GM12878 (cell line): ENCODE results near the gene TMEM132D. TPM values are rescaled to one million over a fixed set of nuclear protein-coding genes. Genes with fewer than 3 reads are reported as not detected.

ENCODE experiments used
- BRCA1 ChIP-seq: IDR thresholded peaks from 2 replicates; pipeline ENCODE4 v1.6.1; 2011; ENCODE audit warnings: low read depth, low read length, improper control_type of control experiment
- JUND ChIP-seq: IDR thresholded peaks from 2 replicates; pipeline ENCODE4 v1.6.1; 2012; ENCODE audit warnings: low read depth, mild to moderate bottlenecking, low read length, improper control_type of control experiment, moderate library complexity
- PML ChIP-seq: IDR thresholded peaks from 2 replicates; pipeline ENCODE4 v1.6.1; 2012; ENCODE audit warnings: low read length, inconsistent platforms
- RELA ChIP-seq: fragments of 450-650 bp; IDR thresholded peaks from 2 replicates; pipeline ENCODE4 v1.8.0; 2014; ENCODE audit warnings: borderline replicate concordance; ENCODE audit not compliant: partially characterized antibody
- ZNF217 ChIP-seq: fragments of 450-650 bp; IDR thresholded peaks from 2 replicates; pipeline ENCODE4 v1.6.1; 2017; ENCODE audit warnings: antibody characterized with exemption, mild to moderate bottlenecking
- ZNF622 ChIP-seq: fragments of 450-650 bp; IDR thresholded peaks from 2 replicates; pipeline ENCODE4 v1.6.1; 2017; ENCODE audit warnings: mild to moderate bottlenecking, inconsistent platforms
- ZNF687 ChIP-seq: fragments of 450-650 bp; IDR thresholded peaks from 2 replicates; pipeline ENCODE4 v1.6.1; 2017; ENCODE audit warnings: mild to moderate bottlenecking, moderate library complexity
- polyA plus RNA-seq, 11 experiments: library from polyadenylated mRNA; depleted of rRNA in 4 of 11; unstranded in 6 of 11; stranded (reverse) in 5 of 11; fragments of >200 nt; fragmentation: Nextera tagmentation in 4 of 11; fragmentation: Illumina TruSeq in 1 of 11; extraction: Ambion mirVana in 4 of 11; extraction: Trizol in 1 of 11; gene quantifications; 1 replicate in 1 of 11; 2 replicates in 10 of 11; pipeline versions ENCODE4 v1.2.1 to v1.2.3, GENCODE V29; 2011 to 2016; ENCODE audit warnings: inconsistent platforms in 2 of 11, missing spikeins in 2 of 11, low read depth in 1 of 11
- total RNA-seq, 4 experiments: library from RNA; depleted of rRNA in 3 of 4; stranded (reverse); fragments of >200 nt in 3 of 4; fragmentation: Illumina TruSeq in 1 of 4; extraction: Trizol in 1 of 4; gene quantifications; 2 replicates each; pipeline versions ENCODE4 v1.2.1 to v1.2.3, GENCODE V29; 2013 to 2021
- TF ChIP-seq, protein P1 (sequence below): IDR thresholded peaks from 2 replicates; pipeline ENCODE4 v1.6.1; 2012; ENCODE audit warnings: improper control_type of control experiment, low read depth, low read length; ENCODE audit not compliant: insufficient replicate concordance

The TMEM132D gene
- total and polyA plus RNA-seq, 10 of the 15 experiments (the other 5 are each of a cell fraction or from before 2014, with no cell fraction given), result under 0.01 to 0.12 (median 0.02) TPM; not detected in 3

- no peak for TF ChIP-seq ZNF687
- no peak for TF ChIP-seq ZNF622
- no peak for TF ChIP-seq ZNF217
- TF ChIP-seq, protein P1, sequence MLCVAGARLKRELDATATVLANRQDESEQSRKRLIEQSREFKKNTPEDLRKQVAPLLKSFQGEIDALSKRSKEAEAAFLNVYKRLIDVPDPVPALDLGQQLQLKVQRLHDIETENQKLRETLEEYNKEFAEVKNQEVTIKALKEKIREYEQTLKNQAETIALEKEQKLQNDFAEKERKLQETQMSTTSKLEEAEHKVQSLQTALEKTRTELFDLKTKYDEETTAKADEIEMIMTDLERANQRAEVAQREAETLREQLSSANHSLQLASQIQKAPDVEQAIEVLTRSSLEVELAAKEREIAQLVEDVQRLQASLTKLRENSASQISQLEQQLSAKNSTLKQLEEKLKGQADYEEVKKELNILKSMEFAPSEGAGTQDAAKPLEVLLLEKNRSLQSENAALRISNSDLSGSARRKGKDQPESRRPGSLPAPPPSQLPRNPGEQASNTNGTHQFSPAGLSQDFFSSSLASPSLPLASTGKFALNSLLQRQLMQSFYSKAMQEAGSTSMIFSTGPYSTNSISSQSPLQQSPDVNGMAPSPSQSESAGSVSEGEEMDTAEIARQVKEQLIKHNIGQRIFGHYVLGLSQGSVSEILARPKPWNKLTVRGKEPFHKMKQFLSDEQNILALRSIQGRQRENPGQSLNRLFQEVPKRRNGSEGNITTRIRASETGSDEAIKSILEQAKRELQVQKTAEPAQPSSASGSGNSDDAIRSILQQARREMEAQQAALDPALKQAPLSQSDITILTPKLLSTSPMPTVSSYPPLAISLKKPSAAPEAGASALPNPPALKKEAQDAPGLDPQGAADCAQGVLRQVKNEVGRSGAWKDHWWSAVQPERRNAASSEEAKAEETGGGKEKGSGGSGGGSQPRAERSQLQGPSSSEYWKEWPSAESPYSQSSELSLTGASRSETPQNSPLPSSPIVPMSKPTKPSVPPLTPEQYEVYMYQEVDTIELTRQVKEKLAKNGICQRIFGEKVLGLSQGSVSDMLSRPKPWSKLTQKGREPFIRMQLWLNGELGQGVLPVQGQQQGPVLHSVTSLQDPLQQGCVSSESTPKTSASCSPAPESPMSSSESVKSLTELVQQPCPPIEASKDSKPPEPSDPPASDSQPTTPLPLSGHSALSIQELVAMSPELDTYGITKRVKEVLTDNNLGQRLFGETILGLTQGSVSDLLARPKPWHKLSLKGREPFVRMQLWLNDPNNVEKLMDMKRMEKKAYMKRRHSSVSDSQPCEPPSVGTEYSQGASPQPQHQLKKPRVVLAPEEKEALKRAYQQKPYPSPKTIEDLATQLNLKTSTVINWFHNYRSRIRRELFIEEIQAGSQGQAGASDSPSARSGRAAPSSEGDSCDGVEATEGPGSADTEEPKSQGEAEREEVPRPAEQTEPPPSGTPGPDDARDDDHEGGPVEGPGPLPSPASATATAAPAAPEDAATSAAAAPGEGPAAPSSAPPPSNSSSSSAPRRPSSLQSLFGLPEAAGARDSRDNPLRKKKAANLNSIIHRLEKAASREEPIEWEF, result no peak
- TF ChIP-seq BRCA1, result no peak
- no peak for TF ChIP-seq JUND
- TF ChIP-seq RELA, result no peak
- no peak for TF ChIP-seq PML
Observed at GRCh38 chr12:129848876-129849275, 54.9 kb downstream of the TMEM132D start (continued).
